Glomerular visceral epithelial cell (primary cell): ENCODE measurements around the gene B9D1.

Experiments
- DNase-seq: peaks from one replicate; pipeline ENCODE4 v3.0.0-alpha.2; 2016; ENCODE audit errors: extremely low spot score

The B9D1 gene

DNA sequence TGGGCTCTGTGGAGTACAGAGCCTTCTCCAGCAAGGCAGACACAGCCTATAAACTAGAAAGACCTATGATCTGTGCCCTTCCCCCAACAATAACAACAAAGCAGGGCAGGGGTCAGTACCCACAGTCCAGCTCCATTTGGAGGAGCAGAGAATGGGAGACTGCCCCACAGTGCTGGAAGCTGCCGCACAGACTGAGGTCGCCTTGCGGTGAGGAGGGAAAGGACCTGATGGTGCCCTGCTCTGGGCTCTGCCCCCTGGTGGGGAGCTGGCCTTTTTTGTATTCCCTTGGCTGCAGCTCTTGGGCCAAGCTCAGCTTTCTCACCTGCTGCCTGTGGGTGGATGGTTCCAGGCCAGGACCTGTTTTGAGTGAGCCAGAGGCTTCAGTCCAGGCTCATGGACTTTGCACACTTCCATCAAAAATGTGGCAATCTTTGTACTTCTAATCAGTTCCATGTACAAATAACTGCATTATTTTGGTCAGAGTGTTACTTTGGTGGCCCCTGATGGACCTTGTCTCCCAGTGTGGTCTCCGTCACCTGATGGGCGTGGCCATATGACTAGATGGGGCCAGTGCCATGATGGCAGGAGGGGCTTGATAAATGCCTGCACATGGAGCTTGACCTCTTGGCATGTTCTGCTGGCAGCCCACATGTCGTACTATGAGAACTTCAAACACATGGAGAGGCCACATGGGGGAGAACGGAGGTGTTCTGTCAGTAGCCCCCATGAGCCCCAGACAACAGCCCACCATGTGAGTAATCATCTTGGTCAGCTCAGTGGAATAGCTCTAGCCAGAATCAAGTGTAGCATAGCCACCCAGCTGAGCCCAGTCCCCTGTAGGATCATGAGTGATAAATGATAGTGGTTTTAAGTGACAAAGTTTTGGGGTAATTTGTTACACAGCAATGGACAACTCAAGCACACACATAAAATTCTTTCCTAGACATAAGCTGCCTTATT, 24.2 kb downstream of the B9D1 start:
- DNase-seq = peak; percentile 62

DNA sequence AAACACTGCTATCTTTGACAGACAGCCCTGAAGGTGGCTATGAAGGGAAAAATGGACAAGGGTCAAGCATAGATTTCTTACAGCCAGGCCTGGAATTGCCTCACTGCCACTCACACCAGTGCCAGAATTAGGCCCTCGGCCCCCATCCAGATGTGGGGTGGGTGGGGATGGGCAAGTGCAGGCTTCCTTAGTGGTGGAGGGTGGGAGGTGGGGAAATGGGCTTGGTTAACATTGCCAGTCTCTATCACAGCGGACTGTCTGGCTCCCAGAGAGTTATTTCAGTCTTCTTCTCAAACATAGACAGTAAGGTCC, 24.9 kb downstream of the B9D1 start:
- no peak for DNase-seq

DNA sequence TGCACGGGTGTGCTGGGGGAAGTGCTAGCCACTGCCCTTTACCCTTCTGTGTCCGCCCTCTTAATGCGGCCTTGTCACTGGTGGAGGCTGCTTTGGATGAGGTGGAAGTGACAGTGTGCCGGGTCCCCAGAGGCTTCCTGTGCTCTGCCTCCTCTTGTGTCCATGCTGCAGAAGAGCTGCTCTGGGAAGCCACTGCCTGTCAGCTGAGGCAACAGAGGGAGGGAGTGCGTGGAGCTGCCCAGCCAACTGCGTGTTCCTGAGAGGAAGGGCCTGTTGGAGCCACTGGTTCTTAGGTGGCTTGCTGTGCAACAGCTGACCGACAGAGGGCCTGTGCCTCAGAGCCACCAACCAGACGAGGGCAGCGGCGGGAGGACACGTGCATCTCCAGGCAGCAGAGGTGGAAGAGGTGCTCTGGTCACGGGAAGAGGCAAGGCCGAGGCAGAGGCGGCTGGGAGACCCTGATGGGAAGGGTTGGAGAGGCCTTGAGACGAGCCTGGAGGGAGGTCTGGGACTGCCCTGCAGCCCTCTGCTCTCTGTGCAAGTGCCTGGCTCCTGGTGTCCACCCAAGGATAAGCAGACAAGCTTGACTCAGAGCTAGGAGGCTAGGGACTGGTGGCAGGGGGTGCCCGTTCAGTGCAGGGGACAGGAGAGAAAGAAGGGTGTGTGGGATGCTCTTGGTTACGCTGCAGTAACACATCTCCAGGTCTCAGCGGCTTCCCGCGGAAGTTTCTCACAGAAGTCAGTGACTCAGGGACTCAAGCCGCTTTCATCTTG, 25.4 kb downstream of the B9D1 start:
- no peak for DNase-seq

DNA sequence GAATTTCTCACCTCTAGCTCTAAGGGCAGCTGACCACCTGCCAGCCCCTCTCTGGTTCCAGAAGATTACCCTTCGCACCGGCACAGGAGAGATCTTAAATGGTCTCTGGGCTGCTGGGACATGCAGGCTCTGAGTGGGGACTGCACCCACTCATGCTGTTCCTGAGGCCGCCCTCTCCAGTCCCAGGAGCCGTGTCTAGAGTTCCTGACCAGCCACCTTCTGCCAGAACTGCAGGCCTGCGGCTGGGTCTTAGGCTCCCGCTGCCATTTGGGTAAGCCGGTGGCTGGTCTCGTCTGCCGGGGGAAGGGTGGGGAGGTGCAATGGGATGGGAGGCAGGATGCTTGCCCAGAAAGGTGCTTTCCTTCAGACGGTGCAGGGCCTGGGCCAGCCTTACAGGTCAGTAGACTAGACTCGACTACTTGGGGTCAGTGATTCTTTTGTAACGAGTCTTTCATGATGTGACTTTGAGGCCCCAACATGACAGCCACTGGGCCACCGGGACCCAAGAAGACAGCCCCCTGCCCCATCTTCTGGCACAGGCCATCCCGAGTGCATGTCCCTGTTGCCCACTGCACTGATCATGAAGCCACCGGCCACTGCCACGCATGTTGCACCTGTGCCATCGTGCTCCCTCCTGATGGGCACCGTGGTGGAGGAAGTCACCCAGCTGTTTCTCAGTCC, 26.4 kb downstream of the B9D1 start:
- no peak for DNase-seq

DNA sequence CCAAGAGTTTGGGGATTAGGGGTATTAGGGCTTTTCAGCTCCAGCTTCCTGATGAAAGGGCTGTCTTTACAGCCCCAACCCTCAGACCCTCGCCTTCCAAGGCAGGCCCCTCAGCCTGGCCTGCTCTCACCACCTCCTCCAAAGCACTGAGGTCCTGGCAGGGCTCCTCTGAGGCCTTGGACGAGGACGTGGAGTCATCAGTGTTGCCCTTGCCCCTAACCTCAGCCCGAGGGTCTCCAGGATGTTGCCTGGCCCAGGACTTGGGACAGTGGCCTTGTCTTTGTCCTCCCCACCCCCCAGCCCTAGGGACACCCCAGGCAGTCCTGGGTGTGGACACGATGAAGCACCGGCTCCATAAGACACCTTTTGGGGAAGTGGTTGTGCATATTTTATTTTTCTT, 28.2 kb downstream of the B9D1 start:
- no peak for DNase-seq

DNA sequence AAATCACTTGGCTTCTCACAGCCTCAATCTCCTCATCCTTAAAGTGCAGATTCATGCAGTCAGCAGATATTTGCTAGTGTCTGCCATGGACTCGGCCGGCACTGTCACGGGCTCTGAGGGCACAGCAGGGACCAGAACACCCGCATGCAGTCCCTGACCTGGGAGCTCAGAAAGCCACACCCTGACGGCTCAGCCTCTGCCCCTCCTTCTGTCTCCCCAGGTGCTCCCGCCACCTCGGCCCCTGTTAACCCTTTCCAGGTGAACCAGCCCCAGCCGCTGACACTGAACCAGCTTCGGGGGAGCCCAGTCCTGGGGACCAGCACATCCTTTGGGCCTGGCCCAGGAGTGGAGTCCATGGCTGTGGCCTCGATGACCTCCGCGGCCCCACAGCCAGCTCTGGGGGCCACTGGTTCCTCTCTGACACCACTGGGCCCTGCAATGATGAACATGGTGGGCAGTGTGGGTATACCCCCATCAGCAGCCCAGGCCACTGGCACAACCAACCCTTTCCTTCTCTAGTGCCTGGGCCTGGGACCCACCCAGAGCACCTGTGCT, 28.7 kb downstream of the B9D1 start:
- no peak for DNase-seq

DNA sequence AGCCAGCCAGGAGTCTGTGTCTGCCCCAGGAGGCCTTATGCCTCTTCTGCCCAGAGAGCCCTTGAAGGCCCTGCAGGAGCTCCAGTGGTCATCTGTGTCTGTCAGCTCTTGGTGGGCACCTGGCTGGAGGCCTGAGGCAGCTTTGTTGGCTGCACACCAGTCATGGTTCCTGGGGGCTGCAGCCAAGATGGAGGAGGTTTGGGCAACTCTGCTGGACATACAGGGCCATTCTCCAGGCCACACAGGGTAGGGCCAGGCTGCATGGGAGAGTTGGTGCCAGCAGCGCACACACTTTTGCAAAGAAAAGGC, 29.4 kb downstream of the B9D1 start:
- DNase-seq = no peak

DNA sequence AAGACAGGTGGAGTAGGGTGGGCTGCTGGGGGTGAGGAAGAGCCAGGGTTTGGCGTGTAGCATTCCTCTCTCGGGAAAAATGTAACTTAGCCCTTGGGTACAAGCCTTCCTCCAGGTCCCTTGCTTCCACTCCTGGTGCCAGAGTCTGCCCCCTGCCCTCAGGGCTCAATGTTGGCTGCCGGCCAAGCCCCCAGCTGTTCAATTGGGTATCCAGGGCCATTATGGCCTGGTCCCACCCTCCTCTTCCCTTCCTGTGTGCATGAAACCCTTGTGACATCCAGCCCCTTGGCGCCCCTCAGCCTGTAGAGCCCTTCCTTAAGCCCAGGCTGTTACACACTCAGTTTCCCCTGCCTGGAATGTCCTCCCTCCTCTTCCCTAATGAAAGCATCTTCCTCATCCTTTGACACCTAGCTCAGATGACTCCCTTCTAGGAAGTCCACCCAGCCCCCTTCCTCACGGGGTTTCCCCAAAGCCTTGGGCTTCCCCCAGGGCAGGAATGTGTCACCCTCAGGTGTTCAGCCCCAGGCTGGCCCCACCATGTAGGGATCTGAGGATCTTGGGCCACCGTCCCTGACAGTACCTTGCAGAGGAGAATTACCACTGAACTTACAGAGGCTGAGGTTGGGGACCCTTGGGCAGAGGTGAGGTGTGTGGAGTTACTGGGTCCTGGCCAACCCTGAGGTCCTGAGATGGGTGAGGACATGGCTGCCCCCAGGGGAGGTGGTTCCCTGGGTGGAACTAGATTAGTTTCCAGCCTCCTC, 30.0 kb downstream of the B9D1 start:
- no peak for DNase-seq

DNA sequence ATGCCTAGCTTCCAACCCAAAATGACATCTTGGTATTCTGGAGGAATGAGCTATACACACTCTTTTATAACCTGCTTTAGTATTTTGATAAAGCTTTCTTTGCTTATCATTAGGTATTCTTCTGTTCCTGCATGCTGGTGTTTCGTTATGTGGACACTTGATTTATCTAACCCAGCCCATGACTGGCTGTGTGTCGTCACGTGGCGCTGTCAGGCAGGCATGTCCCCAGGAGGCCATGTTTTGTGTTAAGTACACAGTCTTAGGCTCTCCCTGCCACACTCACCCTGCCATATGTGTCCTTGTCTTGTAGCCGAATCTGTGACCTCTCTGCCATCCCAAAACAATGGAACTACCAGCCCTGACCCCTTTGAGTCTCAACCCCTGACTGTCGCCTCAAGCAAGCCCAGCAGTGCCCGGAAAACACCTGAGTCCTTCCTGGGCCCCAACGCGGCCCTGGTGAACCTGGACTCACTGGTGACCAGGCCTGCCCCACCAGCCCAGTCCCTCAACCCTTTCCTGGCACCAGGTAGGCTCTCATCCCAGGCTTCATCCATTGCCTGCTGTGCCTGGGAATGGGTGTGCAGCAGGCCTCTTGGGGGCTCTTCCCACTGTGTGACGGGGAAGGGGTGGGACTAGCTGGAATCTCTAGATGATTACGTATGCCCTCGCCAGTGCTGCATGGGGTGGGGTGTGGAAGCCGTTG, 30.8 kb downstream of the B9D1 start:
- DNase-seq = no peak

DNA sequence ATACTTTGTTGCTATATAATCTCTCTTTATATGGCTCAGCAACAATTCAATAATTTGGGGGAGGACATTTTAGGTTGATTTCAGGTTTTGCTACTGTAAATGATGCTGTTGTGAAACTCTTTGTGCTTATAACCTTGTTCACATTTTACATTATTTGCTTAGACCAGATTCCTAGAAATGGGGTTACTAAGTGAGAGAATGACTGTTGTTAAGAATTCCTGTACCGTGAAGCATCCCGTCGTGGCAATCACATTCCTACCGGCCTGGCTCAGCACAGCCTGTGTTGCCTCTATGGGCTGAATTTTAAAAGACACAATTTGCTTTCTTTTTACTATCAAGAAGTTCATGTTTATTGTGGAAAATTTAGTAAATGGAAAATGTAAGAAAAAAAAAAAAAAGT, 31.4 kb downstream of the B9D1 start:
- DNase-seq = peak; percentile 64

DNA sequence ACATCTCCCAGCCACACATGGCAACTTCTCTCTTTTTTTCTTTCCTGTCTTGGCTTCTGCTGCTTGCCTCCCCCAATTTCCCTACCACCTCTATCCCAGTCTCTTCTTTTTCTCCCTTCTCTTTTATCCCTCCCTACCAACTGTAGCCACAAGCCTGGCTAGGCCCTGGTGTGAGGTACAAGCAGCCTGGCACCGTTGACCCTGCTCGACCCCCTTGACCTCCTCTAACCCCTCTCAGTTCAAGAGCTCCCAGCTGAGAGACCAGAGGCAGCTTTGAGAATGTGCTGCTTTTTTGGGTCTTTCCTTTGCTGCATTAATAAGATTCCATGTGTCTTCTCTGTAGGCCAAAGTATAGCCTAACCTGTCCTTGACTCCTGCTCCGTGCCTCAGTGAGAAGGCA, 32.3 kb downstream of the B9D1 start:
- DNase-seq = no peak

DNA sequence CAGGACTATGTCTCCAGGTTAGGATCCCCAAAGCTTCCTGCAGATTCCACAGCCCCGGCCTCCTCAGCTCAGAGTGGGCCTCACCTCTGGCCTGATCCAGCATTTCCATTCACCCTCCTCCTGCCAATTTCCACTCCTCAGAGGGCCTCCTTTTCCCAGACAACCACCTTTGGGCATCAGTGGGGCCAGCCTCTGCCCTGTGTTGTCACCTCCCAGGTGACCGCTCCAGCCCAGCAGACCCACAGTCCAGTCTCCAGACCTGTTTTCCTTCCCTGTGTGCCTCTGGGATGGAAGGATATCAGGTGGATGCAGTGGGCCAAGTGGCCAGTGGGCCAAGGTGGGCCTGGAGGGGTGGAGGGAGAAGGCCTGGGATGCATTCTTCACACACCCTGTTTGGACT, 32.7 kb downstream of the B9D1 start:
- DNase-seq = no peak

DNA sequence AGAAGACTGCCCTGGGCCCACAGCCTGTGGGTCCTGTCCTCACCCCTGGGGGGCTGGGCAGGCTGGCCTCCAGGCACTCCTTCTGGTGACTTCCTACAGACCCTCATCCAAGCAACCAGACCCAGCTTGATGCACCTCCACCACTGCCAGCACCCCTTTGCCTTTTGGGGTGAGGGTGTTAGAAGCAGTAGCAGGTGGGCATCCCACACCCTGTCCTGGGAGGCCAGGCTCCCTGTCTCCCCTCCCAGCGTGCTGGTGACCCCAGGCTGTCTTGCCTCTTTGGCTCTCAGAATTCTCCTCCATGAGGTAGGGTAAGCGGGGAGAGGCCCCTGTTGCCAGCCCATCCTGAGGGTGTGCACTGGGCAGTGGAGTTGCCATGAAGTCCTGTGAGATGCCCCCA, 33.4 kb downstream of the B9D1 start:
- DNase-seq = no peak

DNA sequence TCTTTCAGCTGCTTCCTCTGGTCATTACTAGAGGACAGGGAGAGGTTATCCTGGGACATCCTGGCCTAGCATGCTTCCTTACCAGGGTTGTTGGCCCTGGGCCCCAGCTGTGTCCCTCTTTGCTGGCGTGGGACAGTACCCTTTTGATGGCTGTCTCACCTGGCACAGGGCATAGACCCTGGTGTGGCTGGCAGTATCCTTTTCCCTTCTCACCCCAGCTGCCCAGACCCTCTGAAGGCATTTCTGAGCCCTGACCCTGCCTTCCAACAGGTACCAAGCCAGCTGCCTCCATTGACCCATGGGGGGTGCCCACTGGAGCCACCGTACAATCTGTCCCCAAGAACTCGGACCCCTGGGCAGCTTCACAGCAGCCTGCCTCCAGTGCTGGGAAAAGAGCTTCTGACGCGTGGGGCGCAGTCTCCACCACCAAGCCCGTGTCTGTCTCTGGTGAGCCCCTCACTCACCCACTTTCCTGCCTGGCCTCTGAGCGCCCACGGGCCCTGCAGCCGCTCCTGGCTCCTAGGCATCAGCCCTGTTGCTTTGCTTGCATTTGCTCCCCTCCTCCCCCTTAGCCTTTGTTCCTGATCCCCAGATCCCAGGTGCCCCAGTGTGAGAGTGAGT, 34.0 kb downstream of the B9D1 start:
- DNase-seq = no peak

DNA sequence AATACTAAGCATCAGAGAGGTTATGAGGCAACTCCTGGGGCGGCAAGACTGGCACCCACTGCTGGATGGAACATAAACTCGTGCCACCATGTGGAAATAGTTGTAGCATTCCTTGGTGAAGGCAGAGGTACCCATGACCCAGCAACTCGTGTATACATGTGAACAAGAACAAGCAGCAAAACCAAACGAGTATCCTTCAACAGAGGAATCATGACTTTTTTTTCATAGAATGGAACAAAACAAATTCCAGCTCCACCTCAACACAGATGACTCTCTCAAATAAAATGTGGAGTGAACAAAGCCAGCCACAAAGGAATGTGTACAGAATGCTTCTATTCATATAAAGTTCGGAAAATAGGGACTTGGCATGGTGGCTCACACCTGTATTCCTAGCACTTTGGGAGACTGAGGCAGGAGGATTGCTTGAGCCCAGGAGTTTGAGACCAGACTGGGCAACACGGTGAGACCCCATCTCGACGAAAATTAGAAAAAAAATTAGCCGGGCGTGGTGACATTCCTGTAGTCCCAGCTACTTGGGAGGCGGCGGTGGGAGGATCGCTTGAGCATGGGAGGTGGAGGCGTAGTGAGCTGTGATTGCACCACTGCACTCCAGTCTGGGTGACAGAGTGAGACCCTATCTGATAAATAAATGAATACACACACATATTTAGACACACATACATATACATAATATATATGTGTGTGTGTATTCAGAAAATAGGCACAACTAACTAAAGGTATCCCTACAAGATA, 35.3 kb downstream of the B9D1 start:
- DNase-seq = peak; percentile 86

DNA sequence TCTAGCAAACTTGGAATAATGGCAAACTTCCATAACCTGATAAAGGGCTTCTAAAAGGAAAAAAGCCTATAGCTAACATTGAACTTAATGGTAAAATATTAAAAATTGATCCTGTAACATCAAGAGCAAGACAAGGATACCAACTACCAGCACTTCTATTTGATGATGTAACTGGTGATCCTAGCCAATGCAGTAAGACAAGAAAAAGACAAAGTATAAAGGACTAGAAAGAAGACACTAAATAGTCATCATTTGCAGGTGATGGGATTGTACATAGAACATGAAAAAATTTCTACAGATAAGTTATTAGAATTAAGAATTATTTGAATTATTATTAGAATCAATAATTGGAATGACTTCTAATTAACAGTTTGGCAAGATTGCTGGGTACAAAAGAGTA, 37.0 kb downstream of the B9D1 start:
- DNase-seq = no peak

DNA sequence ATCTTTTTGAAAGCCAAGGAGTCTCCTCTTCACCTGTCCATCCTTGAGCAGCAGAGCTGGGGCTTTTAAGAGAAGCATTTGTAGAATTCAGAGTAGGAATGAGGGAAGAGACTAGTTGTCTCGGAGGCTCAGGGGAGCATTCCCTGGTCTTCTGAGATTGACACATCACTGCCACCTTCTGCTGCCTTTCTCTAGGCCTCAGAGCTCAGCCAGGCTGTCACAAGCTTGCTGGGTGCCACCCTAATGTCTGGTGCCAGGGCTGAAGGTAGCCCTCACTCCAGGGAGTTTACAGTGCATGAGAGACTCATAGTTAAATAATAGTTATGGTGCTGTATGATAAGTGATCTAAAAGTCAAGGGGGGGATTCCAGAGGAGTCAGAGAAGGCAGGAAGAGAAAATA, 39.7 kb downstream of the B9D1 start:
- no peak for DNase-seq

DNA sequence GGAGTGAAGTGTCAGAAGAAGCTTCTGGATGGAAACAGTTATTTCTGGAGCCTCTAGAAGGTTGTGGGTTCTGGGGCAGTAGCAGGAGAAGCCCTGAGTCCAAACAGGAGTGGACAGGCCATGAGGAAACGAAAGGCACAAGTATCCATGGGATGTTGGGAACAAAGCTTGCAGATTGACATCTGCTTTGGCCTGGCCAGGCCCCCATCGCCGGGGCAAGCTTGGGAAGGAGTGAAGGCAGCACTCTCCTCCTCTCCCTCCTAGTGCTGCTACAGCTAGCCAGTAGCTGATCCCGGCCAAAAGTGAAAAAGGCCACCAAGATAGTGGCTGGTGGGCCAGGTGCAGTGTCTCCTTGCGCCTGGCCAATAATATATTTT, 40.4 kb downstream of the B9D1 start:
- no peak for DNase-seq

DNA sequence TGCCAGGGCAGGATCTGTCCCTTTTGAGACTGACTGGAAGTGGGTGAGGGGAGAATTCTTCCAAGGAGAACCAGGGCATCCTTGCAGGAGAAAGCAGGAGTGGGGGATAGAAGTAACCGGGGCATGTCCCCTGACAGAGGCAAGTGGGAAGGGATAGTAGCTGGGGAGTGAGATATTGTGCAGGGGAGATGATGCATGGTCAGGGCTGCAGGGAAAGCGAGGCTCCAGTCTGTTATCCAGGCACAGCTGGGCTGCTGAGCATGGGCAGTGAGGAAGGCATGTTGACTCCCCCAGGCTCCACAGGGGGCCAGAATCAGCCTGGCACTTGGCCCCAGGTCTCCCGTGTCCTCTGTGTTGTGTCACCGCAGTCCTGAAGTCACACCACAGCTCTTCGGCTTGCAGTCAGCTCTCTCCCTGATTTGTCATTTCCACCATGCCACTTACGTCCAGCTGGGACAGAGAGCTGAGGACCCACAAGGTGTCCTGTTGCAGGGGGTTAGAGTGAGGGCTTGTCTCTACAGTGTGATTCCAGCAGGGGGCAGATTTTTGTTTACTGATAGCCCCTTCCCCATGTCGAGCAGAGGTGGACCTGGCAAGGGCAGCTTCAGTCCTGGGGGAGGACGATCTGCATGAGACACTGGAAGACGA, 40.9 kb downstream of the B9D1 start:
- no peak for DNase-seq

DNA sequence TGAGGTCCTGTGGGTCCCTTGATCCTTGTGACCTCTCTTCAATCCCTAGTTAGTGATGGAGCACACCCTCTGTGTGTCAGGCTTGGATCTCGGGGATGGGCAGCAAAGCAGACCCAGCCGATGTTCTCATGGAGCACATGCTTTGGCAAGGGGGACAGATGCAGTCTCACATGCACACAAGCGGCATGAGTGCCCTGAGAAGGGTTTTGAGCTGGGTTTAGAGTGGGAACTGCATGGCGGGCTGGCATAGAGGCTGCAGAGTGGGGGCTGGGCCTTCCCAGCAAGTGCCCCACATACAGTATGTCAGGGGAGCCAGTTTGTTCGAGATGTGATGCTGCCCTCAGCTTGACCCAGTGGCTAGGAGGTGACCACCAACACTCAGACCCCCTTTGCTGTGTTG, 41.6 kb downstream of the B9D1 start:
- DNase-seq = no peak
